GM23338 (cell line): ENCODE measurements around the gene ZNF783. TPM values are rescaled to one million over a fixed set of nuclear protein-coding genes. Genes with fewer than 3 reads are reported as not detected.

Experiments used
- ATAC-seq: fragments of 200-7000 bp; cut with Tn5 transposase; 3 replicates; pipeline ENCODE4 v1.9.1; 2020
- DNase-seq: peaks from one replicate; pipeline ENCODE4 v3.0.0-alpha.2; 2015; ENCODE audit warnings: low spot score
- H2AFZ ChIP-seq: fragments of 200-600 bp; sonication (generic); 2 replicates; pipeline ENCODE4 v1.8.0; 2016; ENCODE audit warnings: antibody characterized with exemption, mild to moderate bottlenecking, moderate library complexity
- H3F3A ChIP-seq: fragments of 200-600 bp; sonication (generic); replicated peaks from 2 replicates; pipeline ENCODE4 v1.8.0; 2017; ENCODE audit warnings: antibody characterized with exemption, mixed run types, low read depth
- H3K27ac ChIP-seq: fragments of 200-600 bp; sonication (generic); 2 replicates; pipeline ENCODE4 v1.6.1; 2016; ENCODE audit warnings: low read depth
- H3K27me3 ChIP-seq: fragments of 200-600 bp; sonication (generic); 2 replicates; pipeline ENCODE4 v1.8.0; 2016; ENCODE audit warnings: mild to moderate bottlenecking, mixed run types, moderate library complexity; ENCODE audit not compliant: insufficient read depth
- H3K36me3 ChIP-seq: fragments of 200-600 bp; sonication (generic); 2 replicates; pipeline ENCODE4 v1.8.0; 2016; ENCODE audit warnings: mild to moderate bottlenecking; ENCODE audit not compliant: insufficient read depth
- H3K4me1 ChIP-seq: fragments of 200-600 bp; sonication (generic); 2 replicates; pipeline ENCODE4 v1.8.0; 2016; ENCODE audit warnings: mild to moderate bottlenecking, moderate library complexity; ENCODE audit not compliant: insufficient read depth
- H3K4me2 ChIP-seq: fragments of 200-600 bp; sonication (generic); 2 replicates; pipeline ENCODE4 v1.7.1; 2017; ENCODE audit warnings: mixed run types
- H3K4me3 ChIP-seq: fragments of 200-600 bp; sonication (generic); 2 replicates; pipeline ENCODE4 v1.6.1; 2016; ENCODE audit warnings: mixed run types
- H3K79me2 ChIP-seq: fragments of 200-600 bp; sonication (generic); replicated peaks from 2 replicates; pipeline ENCODE4 v1.8.0; 2017; ENCODE audit warnings: mild to moderate bottlenecking; ENCODE audit not compliant: insufficient read depth
- H3K9me2 ChIP-seq: fragments of 200-600 bp; sonication (generic); 2 replicates; pipeline ENCODE4 v1.8.0; 2017; ENCODE audit not compliant: insufficient read depth
- H4K20me1 ChIP-seq: fragments of 200-600 bp; sonication (generic); replicated peaks from 2 replicates; pipeline ENCODE4 v1.8.0; 2017; ENCODE audit warnings: mild to moderate bottlenecking; ENCODE audit not compliant: insufficient read depth
- H3K27ac Mint-ChIP-seq: 2 replicates; pipeline ENCODE4 v1.8.0; 2020; ENCODE audit warnings: inconsistent platforms, mild to moderate bottlenecking, moderate library complexity, mixed read lengths
- H3K27me3 Mint-ChIP-seq: 3 replicates; pipeline ENCODE4 v1.8.0; 2022; ENCODE audit warnings: low read depth, mild to moderate bottlenecking, moderate library complexity, mixed read lengths, inconsistent platforms; ENCODE audit not compliant: insufficient read depth, poor library complexity
- H3K36me3 Mint-ChIP-seq: 3 replicates; pipeline ENCODE4 v1.8.0; 2021; ENCODE audit warnings: low read depth, mild to moderate bottlenecking, inconsistent platforms, moderate library complexity, mixed read lengths
- H3K4me1 Mint-ChIP-seq: 3 replicates; pipeline ENCODE4 v1.8.0; 2020; ENCODE audit warnings: mild to moderate bottlenecking, inconsistent platforms, mixed read lengths
- H3K4me3 Mint-ChIP-seq: 3 replicates; pipeline ENCODE4 v1.8.0; 2021; ENCODE audit warnings: moderate library complexity, mild to moderate bottlenecking, inconsistent platforms, mixed read lengths
- H3K9me3 Mint-ChIP-seq: 3 replicates; pipeline ENCODE4 v1.8.0; 2020; ENCODE audit warnings: moderate library complexity, mild to moderate bottlenecking, inconsistent platforms, mixed read lengths
- EZH2 ChIP-seq: fragments of 200-600 bp; sonication (generic); IDR thresholded peaks from one replicate; pipeline ENCODE4 v1.8.0; 2017; ENCODE audit warnings: antibody characterized with exemption, mild to moderate bottlenecking, low read depth; ENCODE audit not compliant: unreplicated experiment
- EZH2phosphoT487 ChIP-seq: fragments of 200-600 bp; sonication (generic); IDR thresholded peaks from one replicate; pipeline ENCODE4 v1.8.1; 2018; ENCODE audit warnings: antibody characterized with exemption; ENCODE audit not compliant: unreplicated experiment
- JUNB ChIP-seq: IDR thresholded peaks from one replicate; pipeline ENCODE4 v1.6.1; 2016; ENCODE audit warnings: antibody characterized with exemption; ENCODE audit not compliant: unreplicated experiment
- NANOG ChIP-seq: IDR thresholded peaks from 2 replicates; pipeline ENCODE4 v1.6.1; 2016; ENCODE audit warnings: antibody characterized with exemption, borderline replicate concordance
- POLR2AphosphoS5 ChIP-seq: IDR thresholded peaks from 2 replicates; pipeline ENCODE4 v1.6.1; 2016; ENCODE audit warnings: antibody characterized with exemption, low read depth
- REST ChIP-seq: IDR thresholded peaks from one replicate; pipeline ENCODE4 v1.6.1; 2018; ENCODE audit warnings: antibody characterized with exemption; ENCODE audit not compliant: unreplicated experiment
- STAT1 ChIP-seq: IDR thresholded peaks from one replicate; pipeline ENCODE4 v1.6.1; 2016; ENCODE audit warnings: antibody characterized with exemption; ENCODE audit not compliant: unreplicated experiment
- ZNF114 ChIP-seq: fragments of 250-450 bp; sonication (Bioruptor Pico); IDR thresholded peaks from 2 replicates; pipeline ENCODE4 v1.5.0; 2020; ENCODE audit warnings: mild to moderate bottlenecking, moderate library complexity
- ZNF331 ChIP-seq: fragments of 250-450 bp; sonication (Bioruptor Pico); IDR thresholded peaks from 2 replicates; pipeline ENCODE4 v1.5.0; 2020; ENCODE audit warnings: low read depth, mild to moderate bottlenecking, moderate library complexity
- polyA plus RNA-seq: library from polyadenylated mRNA; unstranded; fragments of >200 nt; fragmentation: Nextera tagmentation; extraction: Ambion mirVana; gene quantifications from 2 replicates; pipeline ENCODE4 v1.2.1, GENCODE V29; 2016
- total RNA-seq: library from RNA; depleted of rRNA; stranded (reverse); fragments of >200 nt; shearing (Covaris generic); gene quantifications from 2 replicates; pipeline ENCODE4 v1.2.3, GENCODE V29; 2014
- TF ChIP-seq, protein P1 (sequence below): fragments of 250-450 bp; sonication (Bioruptor Pico); IDR thresholded peaks from 2 replicates; pipeline ENCODE4 v1.5.0; 2020; ENCODE audit warnings: mild to moderate bottlenecking, moderate library complexity
- TF ChIP-seq, protein P2 (sequence below): IDR thresholded peaks from 2 replicates; pipeline ENCODE4 v1.6.1; 2016; ENCODE audit warnings: antibody characterized with exemption

Gene ZNF783
- total and polyA plus RNA-seq, 2 experiments from 2014 or later, result 2.1 to 9.0 TPM

- Mint-ChIP-seq H3K27me3 (peaks cover 5% of the 10 kb centered on the region), H3K9me3 (no peaks in the 10 kb centered on the region), H3K4me3 (no peak overlapping the region), H3K36me3 (peaks cover 94% of the 10 kb centered on the region), H3K4me1 (peaks cover 18% of the 10 kb centered on the region; the same call in 2 of the 3 replicates), H3K27ac (no peak overlapping the region)
- H3K9me2 ChIP-seq, result no peaks in the 10 kb centered on the region
- H3K27ac ChIP-seq, result no peak overlapping the region
- H2AFZ ChIP-seq, result no peak overlapping the region
- no peak overlapping the region for H3K4me3 ChIP-seq
- no peaks in the 10 kb centered on the region for H3K4me1 ChIP-seq
- peaks cover 15% of the 10 kb centered on the region for H4K20me1 ChIP-seq
- peaks cover 9% of the 10 kb centered on the region; the same call in 1 of the 2 replicates for H3F3A ChIP-seq
- DNase-seq (no peak), ATAC-seq (no peak)
- no peaks in the 10 kb centered on the region for H3K27me3 ChIP-seq
- no peak overlapping the region for H3K4me2 ChIP-seq
- no peaks in the 10 kb centered on the region for H3K79me2 ChIP-seq
- H3K36me3 ChIP-seq, result peaks cover 35% of the 10 kb centered on the region
- TF ChIP-seq, protein P1, sequence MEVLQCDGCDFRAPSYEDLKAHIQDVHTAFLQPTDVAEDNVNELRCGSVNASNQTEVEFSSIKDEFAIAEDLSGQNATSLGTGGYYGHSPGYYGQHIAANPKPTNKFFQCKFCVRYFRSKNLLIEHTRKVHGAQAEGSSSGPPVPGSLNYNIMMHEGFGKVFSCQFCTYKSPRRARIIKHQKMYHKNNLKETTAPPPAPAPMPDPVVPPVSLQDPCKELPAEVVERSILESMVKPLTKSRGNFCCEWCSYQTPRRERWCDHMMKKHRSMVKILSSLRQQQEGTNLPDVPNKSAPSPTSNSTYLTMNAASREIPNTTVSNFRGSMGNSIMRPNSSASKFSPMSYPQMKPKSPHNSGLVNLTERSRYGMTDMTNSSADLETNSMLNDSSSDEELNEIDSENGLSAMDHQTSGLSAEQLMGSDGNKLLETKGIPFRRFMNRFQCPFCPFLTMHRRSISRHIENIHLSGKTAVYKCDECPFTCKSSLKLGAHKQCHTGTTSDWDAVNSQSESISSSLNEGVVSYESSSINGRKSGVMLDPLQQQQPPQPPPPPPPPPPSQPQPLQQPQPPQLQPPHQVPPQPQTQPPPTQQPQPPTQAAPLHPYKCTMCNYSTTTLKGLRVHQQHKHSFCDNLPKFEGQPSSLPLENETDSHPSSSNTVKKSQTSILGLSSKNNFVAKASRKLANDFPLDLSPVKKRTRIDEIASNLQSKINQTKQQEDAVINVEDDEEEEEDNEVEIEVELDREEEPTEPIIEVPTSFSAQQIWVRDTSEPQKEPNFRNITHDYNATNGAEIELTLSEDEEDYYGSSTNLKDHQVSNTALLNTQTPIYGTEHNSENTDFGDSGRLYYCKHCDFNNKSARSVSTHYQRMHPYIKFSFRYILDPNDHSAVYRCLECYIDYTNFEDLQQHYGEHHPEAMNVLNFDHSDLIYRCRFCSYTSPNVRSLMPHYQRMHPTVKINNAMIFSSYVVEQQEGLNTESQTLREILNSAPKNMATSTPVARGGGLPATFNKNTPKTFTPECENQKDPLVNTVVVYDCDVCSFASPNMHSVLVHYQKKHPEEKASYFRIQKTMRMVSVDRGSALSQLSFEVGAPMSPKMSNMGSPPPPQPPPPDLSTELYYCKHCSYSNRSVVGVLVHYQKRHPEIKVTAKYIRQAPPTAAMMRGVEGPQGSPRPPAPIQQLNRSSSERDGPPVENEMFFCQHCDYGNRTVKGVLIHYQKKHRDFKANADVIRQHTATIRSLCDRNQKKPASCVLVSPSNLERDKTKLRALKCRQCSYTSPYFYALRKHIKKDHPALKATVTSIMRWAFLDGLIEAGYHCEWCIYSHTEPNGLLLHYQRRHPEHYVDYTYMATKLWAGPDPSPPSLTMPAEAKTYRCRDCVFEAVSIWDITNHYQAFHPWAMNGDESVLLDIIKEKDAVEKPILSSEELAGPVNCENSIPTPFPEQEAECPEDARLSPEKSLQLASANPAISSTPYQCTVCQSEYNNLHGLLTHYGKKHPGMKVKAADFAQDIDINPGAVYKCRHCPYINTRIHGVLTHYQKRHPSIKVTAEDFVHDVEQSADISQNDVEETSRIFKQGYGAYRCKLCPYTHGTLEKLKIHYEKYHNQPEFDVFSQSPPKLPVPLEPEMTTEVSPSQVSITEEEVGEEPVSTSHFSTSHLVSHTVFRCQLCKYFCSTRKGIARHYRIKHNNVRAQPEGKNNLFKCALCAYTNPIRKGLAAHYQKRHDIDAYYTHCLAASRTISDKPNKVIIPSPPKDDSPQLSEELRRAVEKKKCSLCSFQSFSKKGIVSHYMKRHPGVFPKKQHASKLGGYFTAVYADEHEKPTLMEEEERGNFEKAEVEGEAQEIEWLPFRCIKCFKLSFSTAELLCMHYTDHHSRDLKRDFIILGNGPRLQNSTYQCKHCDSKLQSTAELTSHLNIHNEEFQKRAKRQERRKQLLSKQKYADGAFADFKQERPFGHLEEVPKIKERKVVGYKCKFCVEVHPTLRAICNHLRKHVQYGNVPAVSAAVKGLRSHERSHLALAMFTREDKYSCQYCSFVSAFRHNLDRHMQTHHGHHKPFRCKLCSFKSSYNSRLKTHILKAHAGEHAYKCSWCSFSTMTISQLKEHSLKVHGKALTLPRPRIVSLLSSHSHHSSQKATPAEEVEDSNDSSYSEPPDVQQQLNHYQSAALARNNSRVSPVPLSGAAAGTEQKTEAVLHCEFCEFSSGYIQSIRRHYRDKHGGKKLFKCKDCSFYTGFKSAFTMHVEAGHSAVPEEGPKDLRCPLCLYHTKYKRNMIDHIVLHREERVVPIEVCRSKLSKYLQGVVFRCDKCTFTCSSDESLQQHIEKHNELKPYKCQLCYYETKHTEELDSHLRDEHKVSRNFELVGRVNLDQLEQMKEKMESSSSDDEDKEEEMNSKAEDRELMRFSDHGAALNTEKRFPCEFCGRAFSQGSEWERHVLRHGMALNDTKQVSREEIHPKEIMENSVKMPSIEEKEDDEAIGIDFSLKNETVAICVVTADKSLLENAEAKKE, result no peak
- TF ChIP-seq ZNF114 (CRISPR knock-in tag) (no peak), JUNB (no peak), EZH2 (no peak), NANOG (no peak), REST (no peak), STAT1 (no peak), EZH2phosphoT487 (no peak), ZNF331 (no peak), POLR2AphosphoS5 (no peak)
- TF ChIP-seq, protein P2, sequence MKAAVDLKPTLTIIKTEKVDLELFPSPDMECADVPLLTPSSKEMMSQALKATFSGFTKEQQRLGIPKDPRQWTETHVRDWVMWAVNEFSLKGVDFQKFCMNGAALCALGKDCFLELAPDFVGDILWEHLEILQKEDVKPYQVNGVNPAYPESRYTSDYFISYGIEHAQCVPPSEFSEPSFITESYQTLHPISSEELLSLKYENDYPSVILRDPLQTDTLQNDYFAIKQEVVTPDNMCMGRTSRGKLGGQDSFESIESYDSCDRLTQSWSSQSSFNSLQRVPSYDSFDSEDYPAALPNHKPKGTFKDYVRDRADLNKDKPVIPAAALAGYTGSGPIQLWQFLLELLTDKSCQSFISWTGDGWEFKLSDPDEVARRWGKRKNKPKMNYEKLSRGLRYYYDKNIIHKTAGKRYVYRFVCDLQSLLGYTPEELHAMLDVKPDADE, result no peak
These were observed 47.8 kb upstream of the ZNF783 start for GRCh38 chr7:149214020-149214720.
